ENCODE results near the gene ZNF655.

ZNF655 gene

DNA sequence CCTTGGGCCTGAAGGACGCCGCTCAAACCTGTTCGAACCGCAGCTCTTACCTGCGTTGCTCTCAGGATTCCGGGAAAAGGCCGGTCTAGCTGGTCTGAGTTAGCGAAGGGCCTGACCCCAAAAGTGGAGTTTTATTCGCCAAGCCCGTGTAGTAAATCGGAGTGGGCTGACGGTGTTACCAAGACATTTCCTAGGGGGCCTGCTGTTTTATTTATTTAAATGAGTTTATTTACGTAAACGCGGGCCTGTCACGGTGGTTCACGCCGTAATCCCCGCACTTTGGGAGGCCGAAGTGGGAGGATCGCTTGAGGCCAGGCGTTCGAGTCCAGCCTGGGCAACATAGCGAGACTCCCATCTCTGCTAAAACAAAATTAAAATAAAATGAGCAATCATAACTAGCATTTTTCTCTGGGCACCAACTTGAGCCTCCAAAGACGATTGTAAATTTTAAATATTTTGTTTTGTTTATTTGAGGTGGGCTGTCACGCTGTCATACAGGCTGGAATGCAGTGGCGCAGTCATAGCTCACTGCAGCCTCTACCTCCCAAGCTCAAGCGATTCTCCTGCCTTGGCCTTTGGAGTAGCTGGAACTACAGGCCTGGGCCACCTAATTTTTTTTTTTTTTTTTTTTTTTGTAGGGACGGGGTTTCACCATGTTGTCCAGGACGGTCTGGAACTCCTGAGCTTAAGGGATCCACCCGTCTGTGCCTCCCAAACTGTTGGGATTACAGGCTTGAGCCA is 903 bp downstream of the ZNF655 start:
- Histone ChIP-seq H3F3A (ENCODE audit: insufficient read depth, low read length) (peaks cover 11% of the 10 kb centered on the region), H3K36me3 (replicated peaks; ENCODE audit: insufficient read depth, low read length) (no peaks in the 10 kb centered on the region), H4K20me1 (ENCODE audit: insufficient read depth, low read length) (no peaks in the 10 kb centered on the region), H2AFZ (ENCODE audit: low read length) (peak overlapping the region; percentile 89), H3K4me3 (ENCODE audit: low read length) (peak overlapping the region; percentile 79), H3K4me2 (ENCODE audit: low read depth, low read length) (peak overlapping the region; percentile 65), H3K9me2 (replicated peaks; ENCODE audit: insufficient read depth, low read length) (no peaks in the 10 kb centered on the region), H3K4me1 (ENCODE audit: low read length) (no peaks in the 10 kb centered on the region), H3K79me2 (ENCODE audit: low read length) (no peaks in the 10 kb centered on the region), H3K9ac (ENCODE audit: low read length) (peak overlapping the region; percentile 84), H3K27ac (ENCODE audit: low read length) (no peak overlapping the region; the same call in 1 of the 2 replicates), H3K27me3 (replicated peaks; ENCODE audit: insufficient read depth, low read length) (no peaks in the 10 kb centered on the region), H3K9me3 (replicated peaks; ENCODE audit: insufficient read depth, low read length) (no peaks in the 10 kb centered on the region)
- DNase-seq: peak; percentile 11
- TF ChIP-seq EZH2phosphoT487 (IDR thresholded peaks at IDR 0.05; ENCODE audit: low read length): no peak
- no peak for TF ChIP-seq EZH2 (optimal IDR thresholded peaks at IDR 0.05; ENCODE audit: low read depth, low read length)
- TF ChIP-seq, protein P1, sequence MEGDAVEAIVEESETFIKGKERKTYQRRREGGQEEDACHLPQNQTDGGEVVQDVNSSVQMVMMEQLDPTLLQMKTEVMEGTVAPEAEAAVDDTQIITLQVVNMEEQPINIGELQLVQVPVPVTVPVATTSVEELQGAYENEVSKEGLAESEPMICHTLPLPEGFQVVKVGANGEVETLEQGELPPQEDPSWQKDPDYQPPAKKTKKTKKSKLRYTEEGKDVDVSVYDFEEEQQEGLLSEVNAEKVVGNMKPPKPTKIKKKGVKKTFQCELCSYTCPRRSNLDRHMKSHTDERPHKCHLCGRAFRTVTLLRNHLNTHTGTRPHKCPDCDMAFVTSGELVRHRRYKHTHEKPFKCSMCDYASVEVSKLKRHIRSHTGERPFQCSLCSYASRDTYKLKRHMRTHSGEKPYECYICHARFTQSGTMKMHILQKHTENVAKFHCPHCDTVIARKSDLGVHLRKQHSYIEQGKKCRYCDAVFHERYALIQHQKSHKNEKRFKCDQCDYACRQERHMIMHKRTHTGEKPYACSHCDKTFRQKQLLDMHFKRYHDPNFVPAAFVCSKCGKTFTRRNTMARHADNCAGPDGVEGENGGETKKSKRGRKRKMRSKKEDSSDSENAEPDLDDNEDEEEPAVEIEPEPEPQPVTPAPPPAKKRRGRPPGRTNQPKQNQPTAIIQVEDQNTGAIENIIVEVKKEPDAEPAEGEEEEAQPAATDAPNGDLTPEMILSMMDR (IDR thresholded peaks at IDR 0.05; ENCODE audit: low read length): no peak

DNA sequence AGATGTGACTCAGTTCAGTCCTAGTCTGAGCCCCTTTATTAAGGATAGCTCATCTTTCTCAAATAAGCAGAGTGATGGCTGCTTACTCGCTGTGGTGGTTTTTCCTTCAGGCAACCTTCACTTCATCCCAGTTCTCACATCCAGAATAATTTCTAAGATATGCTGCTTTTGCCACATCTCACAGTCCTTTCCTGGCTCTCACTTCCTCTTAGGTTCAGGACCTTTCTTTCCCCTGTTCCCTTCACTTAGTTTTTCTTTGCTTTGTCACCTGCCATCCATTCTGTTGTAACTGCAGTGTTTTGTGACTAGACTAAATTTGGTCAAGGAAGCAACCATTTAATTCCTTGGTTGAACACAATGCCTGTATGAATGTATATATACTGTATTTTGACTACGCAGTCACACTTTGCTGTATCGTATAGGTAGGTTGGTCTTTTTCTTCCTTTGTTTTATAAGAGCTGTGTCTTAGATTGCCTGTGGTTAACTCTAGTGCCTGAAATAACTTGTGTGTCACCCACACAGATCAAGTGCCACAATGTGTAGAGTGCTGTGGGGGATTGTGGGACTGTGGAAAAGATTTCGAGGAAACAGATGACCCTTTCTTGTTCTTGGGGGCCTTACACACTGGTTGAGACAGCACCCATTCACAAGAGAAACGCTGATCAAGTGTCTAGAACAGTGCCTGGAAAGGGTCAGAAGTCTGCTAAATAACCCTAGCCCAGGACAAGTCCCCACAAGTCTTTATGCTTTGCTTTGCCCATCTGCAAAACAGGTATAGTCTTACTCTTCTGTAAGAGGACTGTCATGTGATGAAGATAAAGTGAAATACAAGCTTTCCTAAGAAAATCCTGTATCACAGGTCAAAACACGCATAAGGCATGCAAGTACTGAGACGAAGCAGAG is 2.6 kb downstream of the ZNF655 start:
- Histone ChIP-seq H2AFZ (ENCODE audit: low read length) (no peak overlapping the region), H3K9ac (ENCODE audit: low read length) (no peak overlapping the region), H3F3A (ENCODE audit: insufficient read depth, low read length) (peaks cover 11% of the 10 kb centered on the region), H3K27me3 (replicated peaks; ENCODE audit: insufficient read depth, low read length) (no peaks in the 10 kb centered on the region), H3K27ac (ENCODE audit: low read length) (no peak overlapping the region), H4K20me1 (ENCODE audit: insufficient read depth, low read length) (no peaks in the 10 kb centered on the region), H3K9me2 (replicated peaks; ENCODE audit: insufficient read depth, low read length) (no peaks in the 10 kb centered on the region), H3K79me2 (ENCODE audit: low read length) (no peaks in the 10 kb centered on the region), H3K36me3 (replicated peaks; ENCODE audit: insufficient read depth, low read length) (no peaks in the 10 kb centered on the region), H3K9me3 (replicated peaks; ENCODE audit: insufficient read depth, low read length) (no peaks in the 10 kb centered on the region), H3K4me1 (ENCODE audit: low read length) (no peaks in the 10 kb centered on the region), H3K4me3 (ENCODE audit: low read length) (no peak overlapping the region), H3K4me2 (ENCODE audit: low read depth, low read length) (no peak overlapping the region)
- no peak for TF ChIP-seq EZH2phosphoT487 (IDR thresholded peaks at IDR 0.05; ENCODE audit: low read length)
- TF ChIP-seq, protein P1 (IDR thresholded peaks at IDR 0.05; ENCODE audit: low read length): no peak
- DNase-seq: no peak

DNA sequence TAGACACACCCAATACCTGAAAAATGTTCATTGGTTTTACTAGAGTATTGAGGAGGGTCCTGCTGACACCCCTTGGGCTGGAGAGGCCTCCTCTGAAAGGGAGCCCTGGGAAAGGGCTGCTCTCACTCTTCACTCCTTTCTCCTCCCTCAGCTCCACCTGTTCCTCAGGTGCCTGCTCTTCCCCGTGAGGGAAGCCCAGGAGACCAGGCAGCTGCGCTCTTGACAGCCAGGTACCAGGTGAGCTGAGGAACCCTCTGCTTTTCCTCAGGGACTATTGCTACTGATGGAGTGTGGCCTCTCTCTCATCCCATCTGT is 3.3 kb downstream of the ZNF655 start:
- TF ChIP-seq EZH2 (optimal IDR thresholded peaks at IDR 0.05; ENCODE audit: low read depth, low read length) (no peak), EZH2phosphoT487 (IDR thresholded peaks at IDR 0.05; ENCODE audit: low read length) (no peak)
- TF ChIP-seq, protein P1 (IDR thresholded peaks at IDR 0.05; ENCODE audit: low read length): no peak
- Histone ChIP-seq H2AFZ (ENCODE audit: low read length) (no peak overlapping the region), H3K27me3 (replicated peaks; ENCODE audit: insufficient read depth, low read length) (no peaks in the 10 kb centered on the region), H3K9ac (ENCODE audit: low read length) (no peak overlapping the region), H3K4me1 (ENCODE audit: low read length) (no peaks in the 10 kb centered on the region), H4K20me1 (ENCODE audit: insufficient read depth, low read length) (no peaks in the 10 kb centered on the region), H3K27ac (ENCODE audit: low read length) (no peak overlapping the region), H3K4me3 (ENCODE audit: low read length) (no peak overlapping the region), H3K36me3 (replicated peaks; ENCODE audit: insufficient read depth, low read length) (no peaks in the 10 kb centered on the region), H3K79me2 (ENCODE audit: low read length) (no peaks in the 10 kb centered on the region), H3F3A (ENCODE audit: insufficient read depth, low read length) (peaks cover 11% of the 10 kb centered on the region), H3K4me2 (ENCODE audit: low read depth, low read length) (no peak overlapping the region), H3K9me3 (replicated peaks; ENCODE audit: insufficient read depth, low read length) (no peaks in the 10 kb centered on the region), H3K9me2 (replicated peaks; ENCODE audit: insufficient read depth, low read length) (no peaks in the 10 kb centered on the region)
- no peak for DNase-seq

All from MM.1S (cell line).